T1000 (cell line): Measurements from ENCODE around the gene C17orf107.
"Not testable (repeated sequence)": the region's sequence is repeated elsewhere in the genome, so short reads cannot be mapped to it uniquely, and the experiment has no call there.

ENCODE experiments used
- DNase-seq: peaks from one replicate; lab custom pipeline; 2025; ENCODE audit warnings: mixed read lengths; lab: John Stamatoyannopoulos, UW

C17orf107 gene

DNA sequence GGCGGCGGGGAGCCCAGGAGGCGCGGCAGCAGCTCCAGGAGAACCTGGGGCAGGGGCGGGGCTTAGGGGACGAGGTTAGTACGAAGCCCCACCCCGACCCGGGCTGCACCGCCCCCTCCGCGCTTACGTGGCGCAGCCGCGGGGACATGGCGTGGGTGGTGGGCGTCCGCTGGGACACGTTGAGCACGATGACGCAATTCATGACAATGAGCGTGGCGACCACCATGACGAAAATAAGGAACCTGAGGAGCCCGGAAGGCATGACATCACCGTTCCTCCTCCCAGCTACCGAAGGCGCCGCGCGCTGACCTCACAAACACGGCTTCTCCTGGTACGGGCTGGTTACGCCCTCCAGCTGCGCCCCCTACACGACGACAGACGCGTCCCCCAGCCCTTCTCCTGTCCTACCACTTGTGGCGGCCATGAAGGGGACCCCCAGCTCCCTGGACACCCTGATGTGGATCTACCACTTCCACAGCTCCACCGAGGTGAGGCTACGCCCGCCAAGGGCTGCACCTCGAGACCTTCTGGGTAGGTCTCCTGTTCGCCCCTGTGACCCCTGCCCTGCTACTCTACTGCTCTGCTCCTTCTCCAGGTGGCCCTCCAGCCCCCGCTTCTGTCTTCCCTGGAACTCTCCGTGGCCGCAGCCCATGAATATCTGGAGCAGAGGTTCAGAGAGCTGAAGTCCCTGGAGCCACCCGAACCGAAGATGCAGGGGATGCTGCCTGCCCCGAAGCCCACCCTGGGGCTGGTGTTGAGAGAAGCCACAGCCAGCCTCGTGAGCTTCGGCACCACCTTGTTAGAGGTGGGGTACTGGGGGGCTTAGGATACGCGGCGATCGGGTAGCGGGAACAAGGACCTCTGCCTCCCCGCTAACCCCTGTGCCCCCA is at the start of gene C17orf107:
Gene C17orf107, plus strand, starts transcription at position 196 of the 890 bp plus-strand sequence. Its CDS starts 227 bp downstream, at position 423.
- DNase-seq = no peak

DNA sequence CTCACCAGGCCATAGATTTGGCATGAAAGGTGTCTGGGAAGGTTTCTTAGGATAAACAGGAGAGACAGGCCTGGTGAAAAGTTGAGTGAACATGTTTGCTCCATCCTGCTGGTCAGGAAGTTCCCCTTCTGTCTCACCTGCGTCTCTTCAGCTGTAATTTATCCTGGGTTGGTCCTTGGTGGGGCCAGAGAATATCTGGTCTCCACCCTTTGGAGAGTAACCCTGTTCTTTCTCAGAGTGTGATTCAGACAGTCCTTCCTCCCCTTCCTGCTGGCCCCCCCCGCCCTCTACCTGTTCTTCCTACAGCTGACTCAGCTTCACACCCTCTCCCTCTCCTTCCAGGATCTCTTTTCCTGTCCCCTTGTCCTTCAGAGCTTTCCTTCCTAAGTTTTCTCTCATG is 49.1 kb upstream of the C17orf107 start:
- no peak for DNase-seq

DNA sequence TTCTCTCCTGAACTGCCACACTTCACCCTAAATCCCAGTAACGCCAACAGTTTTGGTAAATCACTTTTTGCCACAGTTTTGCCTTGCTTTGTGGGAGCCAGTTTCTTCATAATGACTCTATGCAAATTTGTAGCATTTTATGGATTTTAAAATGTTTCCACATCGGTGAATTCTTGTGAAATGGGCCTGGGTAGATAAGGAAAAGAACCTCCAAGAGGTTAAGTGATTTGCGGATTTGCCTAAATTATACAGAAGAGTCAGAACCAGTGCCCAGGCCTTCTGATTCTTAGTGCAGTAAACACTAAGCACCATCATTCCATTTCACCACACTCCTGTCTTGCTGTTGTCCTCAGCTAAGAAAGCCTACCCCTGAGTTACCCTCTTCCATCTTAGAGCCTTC is 48.3 kb upstream of the C17orf107 start:
- DNase-seq = no peak

DNA sequence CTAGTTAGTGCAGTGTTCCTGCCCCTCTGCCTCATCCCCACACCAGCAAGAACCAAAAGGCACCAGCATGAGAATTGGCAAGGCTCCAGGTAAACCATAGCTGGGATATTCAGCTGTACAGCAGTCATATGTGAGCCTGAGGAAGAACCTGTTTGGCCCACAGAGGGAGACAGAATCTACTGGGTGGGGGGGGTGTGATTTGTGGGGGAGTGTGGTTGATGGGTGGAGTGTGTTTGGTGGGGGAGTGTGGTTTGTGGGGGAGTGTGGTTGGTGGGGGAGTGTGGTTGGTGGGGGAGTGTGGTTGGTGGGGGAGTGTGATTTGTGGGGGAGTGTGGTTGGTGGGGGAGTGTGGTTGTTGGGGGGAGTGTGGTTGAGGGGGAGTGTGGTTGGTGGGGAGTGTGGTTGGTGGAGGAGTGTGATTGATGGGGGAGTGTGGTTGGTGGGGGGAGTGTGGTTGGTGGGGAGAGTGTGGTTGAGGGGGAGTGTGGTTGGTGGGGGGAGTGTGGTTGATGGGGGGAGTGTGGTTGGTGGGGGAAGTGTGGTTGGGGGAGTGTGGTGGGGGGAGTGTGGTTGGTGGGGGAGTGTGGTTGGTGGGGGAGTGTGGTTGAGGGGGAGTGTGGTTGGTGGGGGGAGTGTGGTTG is 46.6 kb upstream of the C17orf107 start:
- DNase-seq = no peak

DNA sequence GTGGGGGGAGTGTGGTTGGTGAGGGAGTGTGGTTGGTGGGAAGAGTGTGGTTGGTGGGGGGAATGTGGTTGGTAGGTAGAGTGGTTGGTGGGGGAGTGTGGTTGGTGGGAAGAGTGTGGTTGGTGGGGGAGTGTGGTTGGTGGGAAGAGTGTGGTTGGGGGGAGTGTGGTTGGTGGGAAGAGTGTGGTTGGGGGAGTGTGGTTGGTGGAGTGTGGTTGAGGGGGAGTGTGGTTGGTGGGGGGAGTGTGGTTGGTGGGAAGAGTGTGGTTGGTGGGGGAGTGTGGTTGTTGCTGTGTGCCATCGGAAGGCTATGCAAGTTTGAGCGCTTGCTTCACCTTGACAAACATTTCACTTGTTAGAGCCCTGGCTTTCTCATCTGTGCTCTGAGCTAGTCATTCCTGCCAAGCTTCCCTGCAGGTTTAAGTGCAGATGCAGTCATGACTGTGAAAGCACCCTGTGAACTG is 46.1 kb upstream of the C17orf107 start:
- no peak for DNase-seq

DNA sequence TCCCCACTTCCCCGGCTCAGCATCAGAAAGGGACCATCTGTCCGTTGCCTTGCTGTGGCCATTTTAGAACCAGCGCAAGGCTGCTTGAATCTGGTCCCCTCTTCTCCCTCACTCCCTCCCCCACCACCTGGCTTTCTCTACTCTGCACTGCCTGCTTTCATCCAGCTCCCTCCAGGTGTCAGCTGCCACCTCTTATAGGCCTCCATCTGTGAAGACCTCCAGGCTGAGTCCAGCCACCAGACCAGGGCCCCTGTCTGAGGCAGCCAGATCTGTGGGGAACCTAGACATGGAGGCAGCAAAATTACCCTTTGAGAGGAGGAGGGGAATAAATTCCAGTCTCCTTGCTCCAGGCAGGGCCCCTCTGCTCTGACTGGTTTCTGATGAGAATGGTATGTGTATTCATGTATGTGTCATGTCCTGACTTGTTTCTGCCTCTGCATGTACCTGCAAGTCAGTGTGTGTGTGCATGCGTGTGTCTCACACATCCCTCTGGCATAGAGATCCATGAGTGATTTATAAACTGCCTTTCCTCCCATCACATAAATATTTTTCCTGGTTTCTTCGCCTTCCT is 45.1 kb upstream of the C17orf107 start:
- DNase-seq = no peak

DNA sequence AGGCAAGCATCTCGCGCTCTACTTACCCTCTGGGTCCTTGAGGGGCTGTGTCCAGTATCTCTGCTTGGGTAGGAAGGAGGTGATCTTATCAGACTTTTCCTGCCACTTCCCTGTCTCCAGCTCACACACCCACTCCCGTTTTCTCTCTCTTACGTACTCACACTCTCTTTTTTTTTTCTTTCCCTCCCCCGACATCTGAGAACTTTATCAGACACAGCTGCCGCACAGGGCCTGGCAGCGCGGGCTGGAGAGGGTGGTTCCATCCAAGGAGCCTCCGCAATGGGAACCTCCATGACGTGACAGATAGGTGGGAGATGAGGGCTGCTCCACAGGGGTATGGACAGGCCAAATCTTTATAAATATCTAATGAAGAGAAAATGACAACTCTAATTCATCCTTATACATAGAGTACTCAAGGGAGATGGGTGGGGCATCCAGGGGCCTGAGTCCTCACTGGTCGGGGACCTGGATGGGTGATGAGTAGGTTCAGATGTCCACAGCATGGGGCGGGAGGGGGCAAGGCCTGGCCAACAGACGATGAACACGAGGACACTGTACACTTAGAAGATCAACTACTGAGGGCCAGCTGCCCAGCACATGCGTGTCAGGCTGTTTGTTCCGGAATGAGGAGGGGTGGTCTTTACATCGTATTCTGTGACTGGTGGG is 42.9 kb upstream of the C17orf107 start:
- no peak for DNase-seq

DNA sequence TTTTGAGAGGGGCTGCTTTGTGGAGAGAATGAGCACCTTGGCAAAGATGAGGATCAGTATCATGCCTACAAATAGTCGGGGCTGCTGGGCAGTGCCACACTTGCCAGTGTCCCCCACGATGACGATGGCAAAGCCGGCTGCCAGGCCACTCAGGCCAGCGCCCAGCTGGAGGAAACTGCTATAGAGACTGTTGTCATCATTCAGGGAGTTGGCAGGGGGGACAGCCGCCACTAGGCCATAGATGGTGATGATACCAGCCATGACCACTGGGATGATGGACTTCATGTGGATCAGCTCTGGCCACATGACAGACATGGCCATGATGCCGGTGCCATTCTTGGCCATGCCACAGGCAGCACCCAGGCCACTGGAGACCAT is 42.4 kb upstream of the C17orf107 start:
- no peak for DNase-seq

DNA sequence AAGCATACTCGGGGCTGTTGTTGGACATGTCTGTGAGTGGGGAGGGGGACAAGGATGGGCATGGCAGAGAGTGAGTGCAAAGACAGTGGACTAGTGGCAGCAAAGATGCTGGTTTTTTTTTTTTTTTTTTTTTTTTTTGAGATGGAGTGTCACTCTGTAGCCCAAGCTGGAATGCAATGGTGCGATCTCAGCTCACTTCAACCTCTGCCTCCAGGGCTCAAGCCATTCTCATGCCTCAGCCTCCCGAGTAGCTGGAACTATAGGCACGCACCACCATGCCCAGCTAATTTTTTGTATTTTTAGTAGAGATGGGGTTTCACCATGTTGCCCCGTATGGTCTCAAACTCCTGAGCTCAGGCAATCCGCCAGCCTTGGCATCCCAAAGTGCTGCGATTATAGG is 42.0 kb upstream of the C17orf107 start:
- not testable (repeated sequence) for DNase-seq

DNA sequence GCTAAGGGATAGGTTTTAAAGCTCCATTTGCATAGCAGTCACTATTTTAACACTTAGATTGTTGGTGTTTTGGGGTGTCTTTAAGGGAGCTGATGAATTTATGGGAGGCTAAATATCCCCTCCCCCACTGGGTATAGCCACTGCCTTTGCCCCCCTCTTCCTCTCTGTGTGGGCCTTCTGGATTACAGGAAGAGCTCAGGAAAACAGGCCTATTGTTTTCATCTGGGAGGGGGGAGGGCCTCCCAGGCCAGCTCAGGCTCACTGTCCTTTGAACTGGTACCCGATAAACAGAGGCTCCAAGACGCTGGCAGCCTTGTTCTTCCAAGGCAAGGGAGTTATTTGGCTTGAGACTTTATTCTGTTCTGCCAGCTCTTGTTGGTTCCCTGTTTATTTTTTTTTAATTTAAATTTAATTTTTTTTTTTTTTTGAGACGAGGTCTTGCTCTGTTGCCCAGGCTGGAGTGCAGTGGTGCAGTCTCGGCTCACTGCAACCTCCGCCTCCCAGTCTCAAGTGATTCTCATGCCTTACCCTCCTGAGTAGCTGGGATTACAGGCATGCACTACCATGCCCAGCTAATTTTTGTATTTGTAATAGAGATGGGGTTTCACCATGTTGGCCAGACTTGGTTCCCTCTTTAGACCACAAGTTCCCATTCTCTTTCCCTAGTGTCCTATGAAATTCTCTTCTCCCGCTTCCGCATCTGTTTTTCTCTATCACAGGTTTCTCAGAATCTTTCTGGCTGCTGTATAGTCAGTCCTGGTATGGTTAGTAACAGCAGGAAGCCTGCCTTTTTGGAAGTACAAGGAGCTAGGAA is 41.1 kb upstream of the C17orf107 start:
- no peak for DNase-seq

DNA sequence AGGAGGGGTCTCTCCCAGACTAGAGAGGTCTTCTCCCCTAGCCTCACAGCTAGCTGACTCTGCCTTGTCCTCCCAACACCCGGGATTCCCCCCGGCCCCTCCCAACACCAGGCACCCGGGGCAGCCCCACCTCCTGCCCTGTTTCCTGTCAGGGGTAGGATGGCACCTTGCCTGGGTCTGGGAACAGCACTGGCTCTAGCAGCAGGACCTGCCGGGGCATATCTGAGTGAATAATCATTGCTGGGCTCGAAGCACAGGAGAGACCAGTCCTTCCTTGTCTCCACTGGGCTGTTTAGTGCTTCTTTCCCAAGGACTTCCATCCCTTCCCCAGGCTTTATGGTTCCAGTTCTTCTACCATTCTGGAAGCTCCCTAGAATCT is 40.5 kb upstream of the C17orf107 start:
- DNase-seq = no peak

DNA sequence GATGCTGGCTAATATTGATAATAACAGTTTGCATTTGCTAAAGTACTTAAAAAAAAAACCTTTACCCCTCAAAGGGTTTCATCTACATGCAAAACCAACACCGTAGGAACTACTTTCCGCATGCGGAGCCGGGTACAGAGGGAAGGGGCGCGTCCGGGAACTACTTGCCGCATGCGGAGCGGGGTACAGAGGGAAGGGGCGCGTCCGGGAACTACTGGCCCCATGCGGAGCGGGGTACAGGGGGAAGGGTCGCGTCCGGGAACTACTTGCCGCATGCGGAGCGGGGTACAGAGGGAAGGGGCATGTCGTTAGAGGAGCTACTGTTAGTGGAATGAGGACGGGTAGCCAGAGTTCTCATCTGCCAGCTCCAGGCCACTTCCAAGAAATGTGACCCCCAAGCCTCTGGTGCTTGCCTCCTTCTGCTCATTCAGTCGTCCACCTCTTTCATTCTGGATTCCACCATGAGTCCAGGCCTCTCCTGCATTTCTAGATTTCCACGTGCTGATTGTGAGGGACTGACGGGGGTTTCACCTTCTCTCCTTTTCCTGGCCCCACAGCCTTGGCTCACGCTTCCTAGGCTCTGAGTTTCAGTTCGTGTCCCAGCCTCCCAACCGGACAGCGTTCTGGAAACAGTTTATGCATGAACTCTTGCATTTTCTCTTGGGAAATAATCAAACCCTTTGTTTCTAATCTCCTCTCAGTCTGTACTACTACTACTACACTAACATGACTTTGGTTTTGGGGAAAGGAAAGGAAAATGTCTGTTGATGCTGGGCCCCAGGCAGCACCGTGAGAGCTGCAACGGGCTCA is 39.3 kb upstream of the C17orf107 start:
- no peak for DNase-seq

DNA sequence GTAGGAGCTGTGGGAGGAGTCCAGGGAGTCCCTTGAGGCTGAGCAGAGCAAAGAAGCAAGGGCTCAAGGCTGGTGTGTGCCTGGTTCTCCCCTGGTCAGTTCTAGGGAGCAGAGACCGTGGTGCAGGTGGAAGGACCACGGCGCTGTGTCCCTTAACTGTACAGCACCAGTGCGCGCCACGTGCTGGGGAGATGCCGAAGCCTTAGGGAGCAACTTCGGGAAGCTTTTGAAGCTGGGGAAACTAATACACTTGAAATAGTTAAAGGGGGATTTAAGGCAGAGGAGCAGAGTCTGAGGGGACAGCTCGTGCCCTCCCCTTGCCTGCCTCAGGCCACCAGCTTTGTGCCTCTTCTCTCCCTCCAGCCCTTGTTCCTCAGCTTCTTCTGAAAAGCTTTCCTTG is 38.7 kb upstream of the C17orf107 start:
- no peak for DNase-seq

DNA sequence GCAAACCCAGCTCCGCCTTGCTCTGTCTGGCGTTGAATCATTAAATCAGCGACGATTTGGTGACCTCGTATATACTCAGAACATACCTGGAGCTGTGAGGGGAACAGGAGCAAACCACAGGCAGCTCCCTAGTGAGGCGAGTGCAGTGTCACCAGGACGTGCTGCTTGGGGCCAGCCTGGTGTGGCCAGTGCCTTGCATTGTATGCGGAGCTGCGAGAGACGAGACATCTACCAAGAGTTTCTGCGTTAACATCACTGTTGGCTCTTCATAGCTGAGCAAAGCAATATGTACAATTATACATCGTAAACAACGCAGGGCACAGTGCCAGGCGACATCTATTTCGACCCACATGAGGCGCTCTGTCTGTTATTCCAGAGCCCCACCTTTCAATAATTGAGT is 38.3 kb upstream of the C17orf107 start:
- no peak for DNase-seq

DNA sequence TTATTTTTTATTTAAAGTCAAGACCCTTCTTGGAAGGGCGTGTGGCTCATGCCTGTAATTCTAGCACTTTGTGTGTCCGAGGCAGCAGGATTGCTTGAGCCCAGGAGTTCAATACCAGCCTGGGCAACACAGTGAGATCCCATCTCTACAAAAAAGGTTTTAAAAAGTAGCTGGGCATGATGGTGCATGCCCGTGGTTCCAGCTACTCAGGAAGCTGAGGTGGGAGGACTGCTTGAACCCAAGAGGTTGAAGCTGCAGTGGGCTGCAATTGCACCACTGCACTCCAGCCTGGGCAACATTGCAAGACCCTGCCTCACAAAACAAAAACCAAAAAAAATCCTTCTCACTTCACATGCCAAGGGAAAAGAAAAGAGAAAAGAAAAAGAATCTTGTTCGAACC is 36.6 kb upstream of the C17orf107 start:
- DNase-seq = no peak

DNA sequence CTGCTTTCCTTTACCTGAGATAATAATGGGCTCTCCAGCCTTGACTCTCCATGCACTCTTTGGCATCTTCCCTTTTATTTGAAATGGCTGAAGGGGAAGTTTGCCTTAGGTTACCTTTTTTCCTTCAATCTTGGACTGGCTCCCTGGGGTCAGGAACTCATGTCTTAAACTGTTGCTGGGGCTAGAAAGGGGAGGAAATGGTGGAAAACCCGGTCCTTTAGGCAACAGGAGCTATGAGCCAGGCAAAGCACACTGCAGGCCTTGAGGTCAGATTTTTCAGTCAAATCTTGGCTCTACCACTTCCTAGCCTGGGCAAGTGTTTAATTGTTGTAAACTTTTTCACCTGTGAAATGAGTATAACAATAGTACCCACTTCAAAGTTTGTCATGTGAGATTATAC is 36.0 kb upstream of the C17orf107 start:
- DNase-seq = no peak

DNA sequence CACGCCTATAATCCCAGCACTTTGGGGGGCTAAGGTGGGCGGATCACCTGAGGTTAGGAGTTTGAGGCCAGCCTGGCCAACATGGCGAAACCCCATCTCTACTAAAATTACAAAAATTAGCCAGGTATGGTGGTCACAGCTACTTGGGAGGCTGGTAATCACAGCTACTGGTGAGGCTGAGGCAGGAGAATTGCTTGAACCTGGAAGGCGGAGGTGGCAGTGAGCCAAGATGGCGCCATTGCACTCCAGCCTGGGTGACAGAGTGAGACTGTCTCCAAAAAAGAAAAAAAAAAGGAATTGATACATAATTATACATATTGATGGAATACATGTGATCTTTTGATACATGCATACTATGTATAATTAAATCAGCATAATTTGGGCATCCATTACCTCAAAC is 31.8 kb upstream of the C17orf107 start:
- DNase-seq = not testable (repeated sequence)

DNA sequence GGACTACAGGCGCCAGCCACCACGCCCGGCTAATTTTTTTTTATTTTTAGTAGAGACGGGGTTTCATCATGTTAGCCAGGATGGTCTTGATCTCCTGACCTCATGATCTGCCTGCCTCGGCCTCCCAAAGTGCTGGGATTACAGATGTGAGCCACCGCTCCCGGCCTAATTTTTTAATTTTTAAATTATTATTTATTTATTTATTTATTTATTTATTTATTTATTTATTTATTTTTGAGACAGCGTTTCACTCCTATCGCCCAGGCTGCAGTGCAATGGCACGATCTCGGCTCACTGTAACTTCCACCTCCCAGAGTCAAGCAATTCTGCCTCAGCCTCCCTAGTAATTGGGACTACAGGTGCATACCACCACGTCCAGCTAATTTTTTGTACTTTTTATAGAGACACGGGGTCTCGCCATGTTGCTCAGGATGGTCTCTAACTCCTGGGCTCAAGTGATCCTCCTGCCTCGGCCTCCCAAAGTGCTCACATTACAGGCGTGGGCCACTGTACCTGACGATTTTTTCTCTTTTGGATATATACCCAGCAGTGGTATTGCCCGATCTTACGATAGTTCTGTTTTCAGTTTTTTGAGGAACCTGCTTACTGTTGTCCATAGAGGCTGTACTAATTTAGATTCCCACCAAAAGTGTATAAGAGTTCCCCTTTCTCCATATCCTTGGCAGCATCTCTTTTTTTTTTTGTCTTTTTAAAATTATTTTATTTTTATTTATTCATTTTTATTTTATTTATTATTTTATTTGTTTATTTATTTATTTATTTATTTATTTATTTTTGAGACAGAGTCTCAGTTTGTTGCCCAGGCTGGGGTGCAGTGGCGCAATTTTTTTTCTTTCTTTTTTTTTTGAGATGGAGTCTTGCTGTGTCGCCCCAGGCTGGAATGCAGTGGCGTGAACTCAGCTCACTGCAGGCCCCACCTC is 30.0 kb upstream of the C17orf107 start:
- DNase-seq = not testable (repeated sequence)

DNA sequence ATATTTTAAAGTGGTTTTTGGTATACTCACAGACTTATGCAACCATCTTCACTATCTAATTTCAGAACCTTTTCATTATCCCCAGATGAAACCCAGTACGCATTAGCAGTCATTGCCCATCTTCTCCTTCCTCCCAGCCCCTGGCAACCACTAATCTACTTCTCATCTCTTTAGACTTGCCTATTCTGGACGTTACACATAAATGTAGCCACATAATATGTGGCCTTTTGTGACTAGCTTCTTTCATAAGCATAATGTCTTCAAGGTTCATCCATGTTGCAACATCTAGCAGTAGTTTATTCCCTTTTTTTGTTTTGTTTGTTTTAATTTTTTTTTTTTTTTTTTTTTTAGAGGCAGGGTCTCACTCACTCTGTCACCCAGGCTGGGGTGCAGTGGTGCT is 28.5 kb upstream of the C17orf107 start:
- no peak for DNase-seq

DNA sequence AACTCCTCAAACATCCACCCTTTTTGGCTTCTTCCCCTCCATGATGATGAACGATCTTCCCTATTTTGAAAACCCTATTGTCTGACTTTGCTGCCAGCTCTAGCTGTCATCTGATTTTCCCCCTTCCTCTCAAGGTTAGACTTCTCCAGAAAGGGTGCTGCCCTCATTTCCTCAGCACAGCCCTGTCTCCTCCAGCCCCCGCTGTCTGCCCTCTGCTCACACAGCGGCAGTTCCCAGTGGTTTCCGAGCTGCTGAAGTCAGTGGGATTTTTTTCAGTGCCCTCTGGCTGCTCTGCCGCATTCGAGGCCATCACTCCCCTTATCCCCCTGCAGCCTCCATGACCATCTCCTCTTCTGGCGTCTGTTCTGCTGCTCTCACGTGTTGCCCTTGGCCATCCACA is 26.6 kb upstream of the C17orf107 start:
- DNase-seq = no peak
